Prostate gland (tissue), 2 donors: ENCODE results near the gene POLR1E. TPM values are rescaled to one million over a fixed set of nuclear protein-coding genes. Genes with fewer than 3 reads are reported as not detected.

ENCODE experiments used
- DNase-seq: peaks from one replicate; pipeline ENCODE4 v3.0.0-alpha.2; 2019; ENCODE audit warnings: low spot score
- H3K27ac ChIP-seq, 2 donors: fragments of 200-600 bp; sonication (generic); 2 replicates each; pipeline ENCODE4 v1.5.1; 2017 to 2019
- H3K27me3 ChIP-seq: fragments of 200-600 bp; sonication (generic); replicated peaks from 2 replicates; pipeline ENCODE4 v1.5.1; 2019; ENCODE audit not compliant: insufficient read depth
- H3K36me3 ChIP-seq, 2 donors: fragments of 200-600 bp; sonication (generic); 1 replicate in 1 of 2; 2 replicates in 1 of 2; pipeline versions ENCODE4 v1.5.1 to v1.8.1; 2017 to 2019
- H3K4me1 ChIP-seq: fragments of 200-600 bp; sonication (generic); replicated peaks from 2 replicates; pipeline ENCODE4 v1.5.1; 2019
- H3K4me3 ChIP-seq, 2 donors: fragments of 200-600 bp; sonication (generic); 2 replicates each; pipeline ENCODE4 v1.5.1; 2017 to 2019
- H3K9me3 ChIP-seq: fragments of 200-600 bp; sonication (generic); 2 replicates; pipeline ENCODE4 v1.5.1; 2017
- POLR2A ChIP-seq: fragments of 450-650 bp; IDR thresholded peaks from one replicate; pipeline ENCODE4 v1.6.1; 2016; ENCODE audit warnings: antibody characterized with exemption, mild to moderate bottlenecking
- POLR2AphosphoS5 ChIP-seq: sonication (generic); formaldehyde crosslinking; IDR thresholded peaks from one replicate; pipeline ENCODE4 v1.6.1; 2017; ENCODE audit warnings: antibody characterized with exemption
- WGBS: methylation state at CpG from one replicate; pipeline ENCODE4 v1.1.5; 2018; 5-methylcytosine and 5-hydroxymethylcytosine counted together
- intact Hi-C: fragments of 100-400 bp; cut with DNase I; formaldehyde crosslinking; loops from one replicate; pipeline ENCODE4 v1.14.2; 2022
- total RNA-seq, 2 donors: library from RNA; depleted of rRNA; stranded (reverse); fragments of >200 nt; gene quantifications; one replicate each; pipeline ENCODE4 v1.1.0, GENCODE V29; 2016
- TF ChIP-seq, protein P1 (sequence below), 4 experiments: fragments of 200-600 bp in 2 of 4; fragments of 450-650 bp in 2 of 4; sonication (generic) in 2 of 4; IDR thresholded peaks; 1 replicate in 3 of 4; 2 replicates in 1 of 4; pipeline ENCODE4 v1.5.1; 2016 to 2019; ENCODE audit warnings: antibody characterized with exemption in 4 of 4, mild to moderate bottlenecking in 2 of 4, moderate library complexity in 2 of 4

POLR1E gene
- total RNA-seq, 2 donors from 2014 or later, result 20.7 to 21.0 TPM

DNA sequence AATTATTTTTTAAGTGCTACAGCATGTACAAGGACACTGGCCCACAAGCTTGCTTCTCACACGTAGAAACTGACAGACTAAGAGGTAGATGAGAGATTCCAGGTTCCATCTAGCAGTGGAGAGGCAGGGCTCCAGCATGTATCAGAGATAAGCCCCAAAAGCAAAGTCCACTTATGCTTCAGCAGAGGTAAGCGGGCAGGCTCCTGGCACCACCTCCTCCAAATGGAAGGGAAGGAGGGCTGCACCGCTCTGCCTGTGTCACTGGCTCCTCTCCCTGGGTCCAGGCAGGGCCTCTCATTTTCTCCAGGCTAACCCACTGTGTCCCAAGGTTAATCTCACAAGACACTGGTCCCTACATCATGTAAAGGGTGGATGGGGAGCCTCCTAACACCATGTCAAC is 47.4 kb upstream of the POLR1E start:
- no peaks in the 10 kb centered on the region for H3K27me3 ChIP-seq
- no peak for DNase-seq
- H3K27ac ChIP-seq, result no peak overlapping the region
- intact Hi-C loops, result no loop called here
- TF ChIP-seq POLR2AphosphoS5, result no peak
- H3K4me3 ChIP-seq, result no peak overlapping the region
- WGBS, result 88% methylated on average over 3 of the region's 3 CpGs
- H3K9me3 ChIP-seq, result no peaks in the 10 kb centered on the region
- H3K36me3 ChIP-seq, result peaks cover 7 to 8% of the 10 kb centered on the region in 2 donors
- H3K4me1 ChIP-seq, result no peaks in the 10 kb centered on the region

DNA sequence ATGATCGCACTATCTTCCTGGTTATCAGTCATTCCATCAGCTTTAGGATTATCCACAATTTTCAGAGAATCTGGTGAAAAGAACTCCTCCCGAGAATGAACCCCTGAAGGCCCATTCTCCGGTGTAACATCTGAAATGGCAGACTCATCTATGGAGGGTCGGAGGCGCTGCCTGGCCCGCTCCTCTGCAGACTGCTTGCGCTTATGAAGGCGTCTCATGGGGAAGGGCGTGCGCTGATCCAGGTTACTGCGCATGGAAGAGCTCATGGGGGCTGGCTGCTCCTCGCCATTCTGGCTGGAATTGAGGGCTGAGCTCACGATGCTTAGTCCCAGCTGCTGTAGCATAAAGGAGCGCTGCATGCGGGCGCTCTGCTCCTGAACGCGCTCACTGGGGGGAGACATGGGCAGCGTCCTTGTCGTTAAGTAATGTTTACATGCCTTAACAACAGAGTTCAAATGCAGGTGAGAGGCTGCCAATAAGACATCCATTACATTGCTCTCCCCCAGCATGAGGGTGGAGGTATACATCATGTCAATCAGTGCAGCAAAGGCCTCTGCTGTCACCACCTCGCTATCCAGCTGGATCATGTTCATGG is 43.9 kb upstream of the POLR1E start:
- no peaks in the 10 kb centered on the region for H3K4me1 ChIP-seq
- no peak for TF ChIP-seq POLR2AphosphoS5
- TF ChIP-seq, protein P1, sequence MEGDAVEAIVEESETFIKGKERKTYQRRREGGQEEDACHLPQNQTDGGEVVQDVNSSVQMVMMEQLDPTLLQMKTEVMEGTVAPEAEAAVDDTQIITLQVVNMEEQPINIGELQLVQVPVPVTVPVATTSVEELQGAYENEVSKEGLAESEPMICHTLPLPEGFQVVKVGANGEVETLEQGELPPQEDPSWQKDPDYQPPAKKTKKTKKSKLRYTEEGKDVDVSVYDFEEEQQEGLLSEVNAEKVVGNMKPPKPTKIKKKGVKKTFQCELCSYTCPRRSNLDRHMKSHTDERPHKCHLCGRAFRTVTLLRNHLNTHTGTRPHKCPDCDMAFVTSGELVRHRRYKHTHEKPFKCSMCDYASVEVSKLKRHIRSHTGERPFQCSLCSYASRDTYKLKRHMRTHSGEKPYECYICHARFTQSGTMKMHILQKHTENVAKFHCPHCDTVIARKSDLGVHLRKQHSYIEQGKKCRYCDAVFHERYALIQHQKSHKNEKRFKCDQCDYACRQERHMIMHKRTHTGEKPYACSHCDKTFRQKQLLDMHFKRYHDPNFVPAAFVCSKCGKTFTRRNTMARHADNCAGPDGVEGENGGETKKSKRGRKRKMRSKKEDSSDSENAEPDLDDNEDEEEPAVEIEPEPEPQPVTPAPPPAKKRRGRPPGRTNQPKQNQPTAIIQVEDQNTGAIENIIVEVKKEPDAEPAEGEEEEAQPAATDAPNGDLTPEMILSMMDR (IDR thresholded peaks at IDR 0.05), result no peak
- no peak for TF ChIP-seq POLR2A
- no peaks in the 10 kb centered on the region for H3K27me3 ChIP-seq
- 90% methylated on average over 21 of the region's 21 CpGs for WGBS
- H3K27ac ChIP-seq, result no peak overlapping the region
- H3K36me3 ChIP-seq, result peaks cover 4 to 8% of the 10 kb centered on the region in 2 donors
- H3K9me3 ChIP-seq, result no peaks in the 10 kb centered on the region
- intact Hi-C loops, result no loop called here
- DNase-seq, result no peak
- H3K4me3 ChIP-seq, result no peak overlapping the region

DNA sequence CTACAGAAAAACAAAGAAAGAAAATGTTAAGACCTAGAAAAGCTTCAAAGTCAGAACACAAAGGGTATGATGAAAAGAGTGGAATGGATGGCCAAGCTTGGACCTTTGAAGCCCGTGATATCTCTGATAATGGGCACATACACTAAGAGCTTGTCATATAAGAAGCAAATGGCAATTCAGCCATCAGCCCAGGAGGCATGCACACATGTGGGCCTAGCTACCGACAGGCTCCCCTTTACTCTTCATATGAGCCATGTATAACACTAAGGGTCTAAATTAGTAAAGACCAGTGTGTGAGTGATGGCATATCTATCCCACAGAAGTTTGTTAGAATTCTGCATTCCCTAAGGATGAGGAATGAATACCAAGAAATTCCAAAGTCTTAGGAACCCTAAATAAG is 43.2 kb upstream of the POLR1E start:
- Histone ChIP-seq H3K4me3 (no peak overlapping the region), H3K36me3 (peaks cover 0 to 5% of the 10 kb centered on the region in 2 donors), H3K4me1 (no peaks in the 10 kb centered on the region), H3K27me3 (no peaks in the 10 kb centered on the region), H3K27ac (no peak overlapping the region), H3K9me3 (no peaks in the 10 kb centered on the region)
- DNase-seq, result no peak
- TF ChIP-seq POLR2AphosphoS5 (no peak), POLR2A (no peak)
- TF ChIP-seq, protein P1 (IDR thresholded peaks at IDR 0.05), result no peak
- intact Hi-C loops, result no loop called here
- 87% methylated on average over 2 of the region's 2 CpGs for WGBS

DNA sequence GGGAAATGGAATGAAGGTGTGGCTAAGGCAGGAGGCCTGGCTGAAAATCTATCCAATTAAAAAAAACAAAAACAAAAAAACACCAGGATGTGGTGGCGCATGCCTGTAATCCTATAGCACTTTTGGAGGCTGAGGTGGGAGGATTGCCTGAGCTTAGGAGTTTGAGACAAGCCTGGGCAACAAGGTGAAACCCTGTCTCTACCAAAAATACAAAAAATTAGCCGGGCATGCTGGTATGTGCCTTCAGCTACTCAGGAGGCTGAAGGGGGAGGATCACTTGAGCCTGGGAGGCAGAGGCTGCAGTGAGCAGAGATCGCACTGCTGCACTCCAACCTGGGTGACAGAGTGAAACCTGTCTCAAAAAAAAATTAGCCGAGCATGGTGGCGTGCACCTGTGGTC is 42.2 kb upstream of the POLR1E start:
- no peak for TF ChIP-seq POLR2AphosphoS5
- TF ChIP-seq, protein P1 (IDR thresholded peaks at IDR 0.05), result no peak
- TF ChIP-seq POLR2A, result no peak
- Histone ChIP-seq H3K9me3 (no peaks in the 10 kb centered on the region), H3K4me1 (no peaks in the 10 kb centered on the region), H3K27me3 (no peaks in the 10 kb centered on the region), H3K27ac (no peak overlapping the region), H3K36me3 (peaks cover 0 to 2% of the 10 kb centered on the region in 2 donors), H3K4me3 (no peak overlapping the region)
- 94% methylated on average over 5 of the region's 5 CpGs for WGBS
- DNase-seq, result no peak
- intact Hi-C loops, result no loop called here

DNA sequence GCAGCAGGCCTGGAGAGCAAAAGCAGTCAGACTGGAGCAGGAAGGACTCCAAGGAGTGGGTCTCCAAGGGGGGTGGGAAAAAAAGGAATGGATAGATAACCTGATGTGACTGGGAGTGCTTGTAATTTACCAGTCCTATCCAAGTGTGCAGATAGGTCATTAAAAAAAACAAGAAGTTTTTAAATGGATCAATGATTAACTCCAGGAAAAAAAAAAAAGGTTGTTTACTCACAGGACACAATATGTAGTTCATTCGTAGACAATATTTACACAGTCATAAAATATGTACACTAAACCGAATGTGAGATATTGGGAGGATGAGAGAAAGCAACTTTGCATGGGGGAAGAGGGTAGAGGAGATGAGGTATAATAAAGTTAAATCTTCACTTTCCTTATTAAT is 40.9 kb upstream of the POLR1E start:
- Histone ChIP-seq H3K4me3 (no peak overlapping the region), H3K4me1 (no peaks in the 10 kb centered on the region), H3K27me3 (no peaks in the 10 kb centered on the region), H3K27ac (no peak overlapping the region), H3K36me3 (no peaks in the 10 kb centered on the region), H3K9me3 (no peaks in the 10 kb centered on the region)
- 46% methylated on average over 2 of the region's 2 CpGs for WGBS
- TF ChIP-seq POLR2AphosphoS5 (no peak), POLR2A (no peak)
- TF ChIP-seq, protein P1 (IDR thresholded peaks at IDR 0.05), result no peak
- no peak for DNase-seq
- intact Hi-C loops, result no loop called here
